Body of pancreas (tissue), 4 donors: ENCODE results near the gene TUFM. TPM values are rescaled to one million over a fixed set of nuclear protein-coding genes. Genes with fewer than 3 reads are reported as not detected.
A peak's percentile ranks its signal among the peaks of the same experiment; 100 is the strongest.
"Not testable (repeated sequence)": the region's sequence is repeated elsewhere in the genome, so short reads cannot be mapped to it uniquely, and the experiment has no call there.

Source experiments
- ATAC-seq: fragments of 150-250 bp; one replicate; pipeline ENCODE4 v1.9.1; 2016
- DNase-seq, 4 donors: peaks; one replicate each; pipeline ENCODE4 v3.0.0-alpha.2; 2019
- H3K27ac ChIP-seq, 4 donors: fragments of 200-600 bp; sonication (generic); 1 replicate in 3 of 4; 2 replicates in 1 of 4; pipeline versions ENCODE4 v1.5.1 to v1.6.1; 2016 to 2019; ENCODE audit warnings: mild to moderate bottlenecking in 1 of 4, mixed read lengths in 1 of 4, moderate library complexity in 1 of 4
- H3K27me3 ChIP-seq, 2 donors: fragments of 200-600 bp; sonication (generic); one replicate each; pipeline ENCODE4 v1.6.0; 2016; ENCODE audit warnings: mild to moderate bottlenecking in 1 of 2
- H3K36me3 ChIP-seq, 2 donors: fragments of 200-600 bp; sonication (generic); replicated peaks in 1 of 2; 2 replicates each; pipeline ENCODE4 v1.5.1; 2016; ENCODE audit warnings: low read depth in 2 of 2; ENCODE audit not compliant: insufficient read depth in 1 of 2
- H3K4me1 ChIP-seq: fragments of 200-600 bp; sonication (generic); one replicate; pipeline ENCODE4 v1.6.0; 2016
- H3K4me3 ChIP-seq, 2 donors: fragments of 200-600 bp; sonication (generic); 1 replicate in 1 of 2; 2 replicates in 1 of 2; pipeline ENCODE4 v1.5.1; 2016 to 2019
- H3K9me3 ChIP-seq, 3 donors: fragments of 200-600 bp; sonication (generic); 1 replicate in 2 of 3; 2 replicates in 1 of 3; pipeline ENCODE4 v1.5.1; 2016
- POLR2A ChIP-seq, 3 donors: fragments of 450-650 bp; IDR thresholded peaks; one replicate each; pipeline ENCODE4 v1.6.1; 2016; ENCODE audit warnings: antibody characterized with exemption in 3 of 3, mild to moderate bottlenecking in 2 of 3
- WGBS, 2 donors: methylation state at CpG; one replicate each; pipeline ENCODE4 v1.1.5; 2017; 5-methylcytosine and 5-hydroxymethylcytosine counted together
- intact Hi-C: fragments of 100-400 bp; cut with DNase I; formaldehyde crosslinking; loops from one replicate; pipeline ENCODE4 v1.15.1; 2023
- total RNA-seq, 2 donors: library from RNA; depleted of rRNA; stranded (reverse); fragments of >200 nt; gene quantifications; one replicate each; pipeline ENCODE4 v1.1.0, GENCODE V29; 2016
- TF ChIP-seq, protein P1 (sequence below), 7 experiments: fragments of 450-650 bp in 4 of 7; fragments of 200-600 bp in 3 of 7; sonication (generic) in 3 of 7; IDR thresholded peaks; one replicate each; pipeline ENCODE4 v1.5.1; 2016 to 2019; ENCODE audit warnings: antibody characterized with exemption in 7 of 7

The TUFM gene
- total RNA-seq, 2 donors from 2014 or later: 93.4 to 103 TPM

DNA sequence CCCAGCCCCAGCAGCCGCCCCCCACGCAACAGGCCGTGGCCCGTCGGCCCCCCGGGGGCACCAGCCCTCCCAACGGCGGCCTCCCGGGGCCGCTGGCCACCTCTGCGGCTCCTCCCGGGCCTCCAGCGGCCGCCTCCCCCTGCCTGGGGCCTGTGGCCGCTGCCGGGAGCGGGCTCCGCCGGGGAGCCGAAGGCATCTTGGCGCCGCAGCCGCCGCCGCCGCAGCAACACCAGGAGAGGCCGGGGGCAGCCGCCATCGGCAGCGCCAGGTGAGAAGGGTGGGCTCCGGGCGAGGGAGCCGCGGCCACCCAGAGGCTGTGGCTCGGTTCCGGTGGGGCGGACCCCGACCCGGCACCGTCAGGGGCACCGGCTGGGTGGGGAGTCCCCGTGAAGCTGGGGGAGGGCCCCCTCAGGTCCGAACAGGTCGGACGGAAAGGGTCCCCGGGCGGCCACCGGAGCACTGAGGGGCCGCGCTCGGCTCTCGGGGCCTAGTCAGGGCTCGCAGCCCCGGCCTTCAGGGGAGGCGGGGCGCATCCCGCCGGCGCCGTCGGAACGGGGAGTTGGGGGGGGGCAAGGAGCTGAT is 22.8 kb downstream of the TUFM start:
- no peaks in the 10 kb centered on the region for H3K9me3 ChIP-seq
- intact Hi-C loops: no loop called here
- peak; percentile 27 for ATAC-seq

GRCh38 chr16:28822520-28823290 is 23.4 kb downstream of the TUFM start, which contains the start of gene ATXN2L:
TSS of gene ATXN2L (plus strand) at chr16:28822999. CDS start at chr16:28823260, 261 bp downstream.
- intact Hi-C loops: no loop called here
- Histone ChIP-seq H3K4me3 (peak within 1 kb of the TSS; percentile 98 to 99), H3K27ac (peak within 1 kb of the TSS; percentile 96 to 100 (median 98)), H3K36me3 (peaks cover 8 to 11% of the 10 kb centered on the region in 2 donors), H3K27me3 (no peaks in the 10 kb centered on the region), H3K4me1 (peaks cover 27% of the 10 kb centered on the region), H3K9me3 (no peaks in the 10 kb centered on the region)
- ATAC-seq (peak; percentile 77), DNase-seq (peak; percentile 93 to 95 (median 94))
- peak; percentile 65 to 87 (median 83) for TF ChIP-seq POLR2A (IDR thresholded peaks at IDR 0.05)
- TF ChIP-seq, protein P1, sequence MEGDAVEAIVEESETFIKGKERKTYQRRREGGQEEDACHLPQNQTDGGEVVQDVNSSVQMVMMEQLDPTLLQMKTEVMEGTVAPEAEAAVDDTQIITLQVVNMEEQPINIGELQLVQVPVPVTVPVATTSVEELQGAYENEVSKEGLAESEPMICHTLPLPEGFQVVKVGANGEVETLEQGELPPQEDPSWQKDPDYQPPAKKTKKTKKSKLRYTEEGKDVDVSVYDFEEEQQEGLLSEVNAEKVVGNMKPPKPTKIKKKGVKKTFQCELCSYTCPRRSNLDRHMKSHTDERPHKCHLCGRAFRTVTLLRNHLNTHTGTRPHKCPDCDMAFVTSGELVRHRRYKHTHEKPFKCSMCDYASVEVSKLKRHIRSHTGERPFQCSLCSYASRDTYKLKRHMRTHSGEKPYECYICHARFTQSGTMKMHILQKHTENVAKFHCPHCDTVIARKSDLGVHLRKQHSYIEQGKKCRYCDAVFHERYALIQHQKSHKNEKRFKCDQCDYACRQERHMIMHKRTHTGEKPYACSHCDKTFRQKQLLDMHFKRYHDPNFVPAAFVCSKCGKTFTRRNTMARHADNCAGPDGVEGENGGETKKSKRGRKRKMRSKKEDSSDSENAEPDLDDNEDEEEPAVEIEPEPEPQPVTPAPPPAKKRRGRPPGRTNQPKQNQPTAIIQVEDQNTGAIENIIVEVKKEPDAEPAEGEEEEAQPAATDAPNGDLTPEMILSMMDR (IDR thresholded peaks at IDR 0.05): peak in 4 of 7 experiments; percentile 8 to 42 (median 33)
- 0% methylated on average over 38 to 68 of the region's 91 CpGs for WGBS, 2 donors

More for the DNA sequence above, 22.8 kb downstream of the TUFM start:
- H3K4me3 ChIP-seq: peak overlapping the region; percentile 98 to 99
- TF ChIP-seq, protein P1 (IDR thresholded peaks at IDR 0.05): no peak
- TF ChIP-seq POLR2A (IDR thresholded peaks at IDR 0.05): no peak
- peaks cover 27% of the 10 kb centered on the region for H3K4me1 ChIP-seq
- H3K36me3 ChIP-seq: peaks cover 10 to 14% of the 10 kb centered on the region in 2 donors
- peak in 1 of 4 donors; percentile 15 for DNase-seq
- 1% methylated on average over 17 to 38 of the region's 62 CpGs for WGBS, 2 donors
- peak overlapping the region; percentile 96 to 100 (median 98) for H3K27ac ChIP-seq
- H3K27me3 ChIP-seq: no peaks in the 10 kb centered on the region

- Histone ChIP-seq H3K36me3 (peaks cover under 1 to 5% of the 10 kb centered on the region in 2 donors), H3K4me3 (peak overlapping the region in 1 of 2 donors; percentile 98), H3K27ac (peak overlapping the region; percentile 96 to 100 (median 98)), H3K27me3 (no peaks in the 10 kb centered on the region), H3K9me3 (no peaks in the 10 kb centered on the region), H3K4me1 (peaks cover 27% of the 10 kb centered on the region)
- WGBS, 2 donors: 16 to 18% methylated on average over 13 of the region's 13 CpGs
- intact Hi-C loops: no loop called here
- DNase-seq (no peak), ATAC-seq (no peak)
- TF ChIP-seq, protein P1 (IDR thresholded peaks at IDR 0.05): no peak
- TF ChIP-seq POLR2A (IDR thresholded peaks at IDR 0.05): no peak
These were observed 24.2 kb downstream of the TUFM start for GRCh38 chr16:28821874-28822519.

DNA sequence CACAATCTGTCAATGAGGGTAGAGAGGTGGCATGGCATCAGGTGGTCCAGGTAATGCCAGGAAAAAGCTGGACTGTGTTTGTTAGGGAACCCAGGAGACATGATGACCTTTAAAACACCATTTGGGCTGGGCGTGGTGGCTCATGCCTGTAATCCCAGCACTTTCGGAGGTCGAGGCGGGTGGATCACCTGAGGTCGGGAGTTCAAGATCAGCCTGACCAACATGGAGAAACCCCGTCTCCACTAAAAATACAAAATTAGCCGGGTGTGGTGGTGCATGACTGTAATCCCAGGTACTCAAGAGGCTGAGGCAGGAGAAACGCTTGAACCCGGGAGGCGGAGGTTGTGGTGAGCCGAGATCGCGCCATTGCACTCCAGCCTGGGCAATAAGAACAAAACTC is 25.6 kb downstream of the TUFM start:
- H3K4me1 ChIP-seq: peaks cover 20% of the 10 kb centered on the region
- H3K36me3 ChIP-seq, ATAC-seq, intact Hi-C loops, H3K27me3 ChIP-seq, H3K4me3 ChIP-seq, H3K9me3 ChIP-seq, DNase-seq, H3K27ac ChIP-seq: not testable (repeated sequence)
- 94 to 95% methylated on average over 8 to 13 of the region's 13 CpGs for WGBS, 2 donors

GRCh38 chr16:28820016-28820415 is 26.1 kb downstream of the TUFM start:
- Histone ChIP-seq H3K36me3 (no peaks in the 10 kb centered on the region), H3K27me3 (no peaks in the 10 kb centered on the region), H3K4me1 (peaks cover 15% of the 10 kb centered on the region), H3K4me3 (no peak overlapping the region), H3K27ac (no peak overlapping the region), H3K9me3 (no peaks in the 10 kb centered on the region)
- intact Hi-C loops: no loop called here
- ATAC-seq (no peak), DNase-seq (no peak)
- 69 to 81% methylated on average over 5 of the region's 5 CpGs for WGBS, 2 donors
- TF ChIP-seq, protein P1 (IDR thresholded peaks at IDR 0.05): no peak
- no peak for TF ChIP-seq POLR2A (IDR thresholded peaks at IDR 0.05)

DNA sequence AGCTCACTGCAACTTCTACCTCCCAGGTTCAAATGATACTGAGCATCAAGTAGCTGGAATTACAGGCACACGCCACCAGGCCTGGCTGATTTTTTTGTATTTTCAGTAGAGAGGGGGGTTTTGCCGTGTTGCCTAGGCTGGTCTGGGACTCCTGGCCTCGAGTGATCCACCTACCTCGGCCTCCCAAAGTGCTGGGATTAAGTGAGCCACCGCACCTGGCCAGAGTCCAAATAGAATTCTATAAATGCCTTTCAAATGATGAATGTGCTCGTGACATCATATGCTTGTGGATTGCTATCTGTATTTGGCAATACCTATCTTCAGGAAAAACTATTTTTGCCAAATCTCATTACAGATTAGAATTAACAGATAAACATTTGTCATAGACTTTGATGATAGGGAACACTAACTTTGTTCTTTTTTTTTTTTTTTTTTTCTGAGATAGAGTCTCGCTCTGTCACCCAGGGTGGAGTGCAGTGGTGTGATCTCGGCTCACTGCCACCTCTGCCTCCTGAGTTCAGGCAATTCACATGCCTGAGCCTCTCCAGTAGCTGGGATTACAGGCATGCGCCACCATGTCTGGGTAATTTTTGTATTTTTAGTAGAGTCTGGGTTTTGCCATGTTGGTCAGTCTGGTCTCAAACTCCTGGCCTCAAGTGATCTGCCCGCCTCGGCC is 38.6 kb downstream of the TUFM start:
- intact Hi-C loops, H3K4me1 ChIP-seq, H3K27ac ChIP-seq, H3K36me3 ChIP-seq, H3K9me3 ChIP-seq, H3K27me3 ChIP-seq, DNase-seq, H3K4me3 ChIP-seq: not testable (repeated sequence)
- no CpG with 5 or more reads among the region's 11 CpGs for WGBS, 2 donors
- ATAC-seq: peak; percentile 68
